Peyer's patch (tissue), 4 donors: ENCODE results near the gene FNDC3B. TPM values are rescaled to one million over a fixed set of nuclear protein-coding genes. Genes with fewer than 3 reads are reported as not detected.

ENCODE experiments used
- DNase-seq, 3 donors: peaks; one replicate each; pipeline ENCODE4 v3.0.0-alpha.2; 2017 to 2019
- H3K27ac ChIP-seq, 4 donors: fragments of 200-600 bp; sonication (generic); one replicate each; pipeline ENCODE4 v1.5.1; 2016 to 2019
- H3K27me3 ChIP-seq, 2 donors: fragments of 200-600 bp; sonication (generic); one replicate each; pipeline ENCODE4 v1.5.1; 2019
- H3K36me3 ChIP-seq, 3 donors: fragments of 200-600 bp; sonication (generic); one replicate each; pipeline ENCODE4 v1.5.1; 2016 to 2019
- H3K4me1 ChIP-seq, 4 donors: fragments of 200-600 bp; sonication (generic); one replicate each; pipeline ENCODE4 v1.5.1; 2016 to 2019
- H3K4me3 ChIP-seq, 4 donors: fragments of 200-600 bp; sonication (generic); 1 replicate in 3 of 4; 2 replicates in 1 of 4; pipeline ENCODE4 v1.5.1; 2016 to 2019; ENCODE audit warnings: mild to moderate bottlenecking in 1 of 4
- H3K9me3 ChIP-seq, 4 donors: fragments of 200-600 bp; sonication (generic); one replicate each; pipeline ENCODE4 v1.5.1; 2016 to 2019; ENCODE audit warnings: mild to moderate bottlenecking in 1 of 4
- CTCF ChIP-seq, 6 experiments: fragments of 450-650 bp in 4 of 6; fragments of 200-600 bp in 2 of 6; sonication (generic) in 1 of 6; IDR thresholded peaks; one replicate each; pipeline ENCODE4 v1.5.1; 2017 to 2019; ENCODE audit warnings: antibody characterized with exemption in 6 of 6, mild to moderate bottlenecking in 3 of 6, moderate library complexity in 1 of 6
- POLR2A ChIP-seq, 2 donors: fragments of 450-650 bp; IDR thresholded peaks; one replicate each; pipeline ENCODE4 v1.5.1; 2017; ENCODE audit warnings: antibody characterized with exemption in 2 of 2, mild to moderate bottlenecking in 2 of 2, moderate library complexity in 2 of 2
- total RNA-seq, 4 donors: library from RNA; depleted of rRNA; stranded (reverse); fragments of >200 nt; gene quantifications; one replicate each; pipeline ENCODE4 v1.1.0, GENCODE V29; 2016

Gene FNDC3B
- total RNA-seq, 4 donors from 2014 or later: 28.7 to 74.3 (median 54.6) TPM

GRCh38 chr3:172065967-172066762 is 26.8 kb downstream of the FNDC3B start:
- H3K4me3 ChIP-seq: peak overlapping the region in 2 of 4 donors; percentile 5 to 9
- no peaks in the 10 kb centered on the region for H3K36me3 ChIP-seq
- H3K27me3 ChIP-seq: no peaks in the 10 kb centered on the region
- peak overlapping the region in 2 of 4 donors; percentile 32 to 46 for H3K27ac ChIP-seq
- H3K9me3 ChIP-seq: no peaks in the 10 kb centered on the region
- H3K4me1 ChIP-seq: peaks cover 0 to 53% (median 4%) of the 10 kb centered on the region in 4 donors
- DNase-seq: no peak
- TF ChIP-seq CTCF (IDR thresholded peaks at IDR 0.05): no peak
- no peak for TF ChIP-seq POLR2A (IDR thresholded peaks at IDR 0.05)

GRCh38 chr3:172066880-172067796 is 27.8 kb downstream of the FNDC3B start:
- peaks cover 0 to 48% (median under 1%) of the 10 kb centered on the region in 4 donors for H3K4me1 ChIP-seq
- H3K4me3 ChIP-seq: peak overlapping the region in 1 of 4 donors; percentile 9
- peak overlapping the region in 1 of 4 donors; percentile 60 for H3K27ac ChIP-seq
- H3K9me3 ChIP-seq: no peaks in the 10 kb centered on the region
- DNase-seq: no peak
- H3K27me3 ChIP-seq: no peaks in the 10 kb centered on the region
- no peaks in the 10 kb centered on the region for H3K36me3 ChIP-seq
- no peak for TF ChIP-seq CTCF (IDR thresholded peaks at IDR 0.05)
- no peak for TF ChIP-seq POLR2A (IDR thresholded peaks at IDR 0.05)

GRCh38 chr3:172067837-172068440 is 28.6 kb downstream of the FNDC3B start:
- Histone ChIP-seq H3K4me3 (no peak overlapping the region), H3K4me1 (peaks cover 0 to 48% (median 0%) of the 10 kb centered on the region in 4 donors), H3K36me3 (no peaks in the 10 kb centered on the region), H3K27me3 (no peaks in the 10 kb centered on the region), H3K27ac (peak overlapping the region in 1 of 4 donors; percentile 60), H3K9me3 (no peaks in the 10 kb centered on the region)
- TF ChIP-seq CTCF (IDR thresholded peaks at IDR 0.05) (no peak), POLR2A (IDR thresholded peaks at IDR 0.05) (no peak)
- no peak for DNase-seq

- no peak for DNase-seq
- Histone ChIP-seq H3K36me3 (no peaks in the 10 kb centered on the region), H3K9me3 (no peaks in the 10 kb centered on the region), H3K4me3 (no peak overlapping the region), H3K4me1 (peaks cover 0 to 56% (median 2%) of the 10 kb centered on the region in 4 donors), H3K27me3 (no peaks in the 10 kb centered on the region), H3K27ac (no peak overlapping the region)
- TF ChIP-seq POLR2A (IDR thresholded peaks at IDR 0.05) (no peak), CTCF (IDR thresholded peaks at IDR 0.05) (no peak)
These were observed 29.6 kb downstream of the FNDC3B start for GRCh38 chr3:172068977-172069376.

GRCh38 chr3:172069478-172069877 is 30.1 kb downstream of the FNDC3B start:
- Histone ChIP-seq H3K27ac (no peak overlapping the region), H3K9me3 (no peaks in the 10 kb centered on the region), H3K36me3 (no peaks in the 10 kb centered on the region), H3K4me1 (peaks cover 0 to 60% (median 2%) of the 10 kb centered on the region in 4 donors), H3K4me3 (no peak overlapping the region), H3K27me3 (no peaks in the 10 kb centered on the region)
- no peak for TF ChIP-seq CTCF (IDR thresholded peaks at IDR 0.05)
- no peak for TF ChIP-seq POLR2A (IDR thresholded peaks at IDR 0.05)
- no peak for DNase-seq
